GM06990 (cell line): ENCODE measurements around the gene WDR49.

Experiments
- DNase-seq: peaks from one replicate; pipeline ENCODE4 v3.0.0-alpha.2; 2011; ENCODE audit not compliant: insufficient read length; ENCODE audit errors: extremely low read depth
- H3K27me3 ChIP-seq: replicated peaks from 2 replicates; pipeline ENCODE4 v1.6.0; 2011; ENCODE audit warnings: low read length; ENCODE audit not compliant: control insufficient read depth, insufficient read depth
- H3K36me3 ChIP-seq: 2 replicates; pipeline ENCODE4 v1.5.1; 2011; ENCODE audit warnings: low read length; ENCODE audit not compliant: control insufficient read depth, insufficient read depth
- H3K4me3 ChIP-seq: replicated peaks from 2 replicates; pipeline ENCODE4 v1.5.1; 2011; ENCODE audit warnings: low read depth, mild to moderate bottlenecking, control low read depth, low read length
- CTCF ChIP-seq: IDR thresholded peaks from 2 replicates; pipeline ENCODE4 v1.5.1; 2011; ENCODE audit warnings: low read length, control low read depth, mild to moderate bottlenecking, inconsistent platforms; ENCODE audit not compliant: insufficient read depth, poor library complexity, severe bottlenecking

WDR49 gene

GRCh38 chr3:167480748-167481147 lies 173.0 kb downstream of the WDR49 start:
- Histone ChIP-seq H3K27me3 (no peaks in the 10 kb centered on the region), H3K4me3 (no peak overlapping the region), H3K36me3 (no peaks in the 10 kb centered on the region)
- no peak for TF ChIP-seq CTCF
- no peak for DNase-seq

GRCh38 chr3:167473863-167474262 lies 179.9 kb downstream of the WDR49 start, which contains the start of gene SERPINI2:
SERPINI2 (minus strand) TSS chr3:167474042; CDS start chr3:167471834, 2,208 bp downstream.
- no peak for DNase-seq
- Histone ChIP-seq H3K4me3 (no peak within 1 kb of the TSS), H3K27me3 (no peaks in the 10 kb centered on the region), H3K36me3 (no peaks in the 10 kb centered on the region)
- TF ChIP-seq CTCF = no peak

GRCh38 chr3:167469381-167469780 lies 184.4 kb downstream of the WDR49 start:
- H3K36me3 ChIP-seq = no peaks in the 10 kb centered on the region
- H3K27me3 ChIP-seq = no peaks in the 10 kb centered on the region
- no peak for TF ChIP-seq CTCF
- no peak overlapping the region for H3K4me3 ChIP-seq
- no peak for DNase-seq

- DNase-seq = no peak
- Histone ChIP-seq H3K4me3 (no peak overlapping the region), H3K27me3 (no peaks in the 10 kb centered on the region), H3K36me3 (no peaks in the 10 kb centered on the region)
- TF ChIP-seq CTCF = no peak
Observed at GRCh38 chr3:167467848-167468611, 185.7 kb downstream of the WDR49 start.

GRCh38 chr3:167466966-167467365 lies 186.8 kb downstream of the WDR49 start:
- DNase-seq = no peak
- Histone ChIP-seq H3K4me3 (no peak overlapping the region), H3K27me3 (no peaks in the 10 kb centered on the region), H3K36me3 (no peaks in the 10 kb centered on the region)
- TF ChIP-seq CTCF = no peak
